GM12878 (cell line): ENCODE measurements around the gene TSFM. TPM values are rescaled to one million over a fixed set of nuclear protein-coding genes. Genes with fewer than 3 reads are reported as not detected.

Experiments used
- ATAC-seq: fragments of 200-7000 bp; cut with Tn5 transposase; 3 replicates; pipeline ENCODE4 v1.9.1; 2020; ENCODE audit warnings: mild to moderate bottlenecking, moderate library complexity
- BruUV-seq: library from RNA; stranded (reverse); fragments of 400-500 nt; replicated peaks from 2 replicates; lab custom pipeline; 2021; lab: Mats Ljungman, UMichigan
- CTCF ChIA-PET: fragments of 300-600 bp; sonication (Branson Sonifier 250); formaldehyde crosslinking; extraction: SDS; loops from one replicate; lab custom pipeline; 2021; ENCODE audit warnings: inconsistent platforms; lab: Yijun Ruan, JAX
- POLR2A ChIA-PET: fragments of 350-600 bp; formaldehyde crosslinking; extraction: SDS; loops from one replicate; lab custom pipeline; 2021; ENCODE audit warnings: inconsistent platforms; lab: Charles Lee
- RAD21 ChIA-PET: fragments of 300-600 bp; sonication (Branson Sonifier 250); formaldehyde crosslinking; loops from one replicate; lab custom pipeline; 2023; ENCODE audit warnings: antibody characterized with exemption; ENCODE audit not compliant: unreplicated experiment; lab: Charles Lee
- SMC1A ChIA-PET: fragments of 300-600 bp; sonication (Branson Sonifier 250); formaldehyde crosslinking; loops from one replicate; lab custom pipeline; 2023; ENCODE audit not compliant: unreplicated experiment, uncharacterized antibody; lab: Charles Lee
- DNase-seq: peaks from one replicate; pipeline ENCODE4 v3.0.0-alpha.2; 2011; ENCODE audit warnings: low read depth, low spot score
- FAIRE-seq: peaks from 3 replicates; lab custom pipeline; 2011; peaks lifted over from hg19 to GRCh38; lab: Jason Lieb, UNC
- H2AFZ ChIP-seq: 2 replicates; pipeline ENCODE4 v1.6.0; 2011; ENCODE audit warnings: low read depth, low read length, control low read depth; ENCODE audit not compliant: control insufficient read depth
- H3K27ac ChIP-seq: 2 replicates; pipeline ENCODE4 v1.5.1; 2011; ENCODE audit warnings: control low read depth; ENCODE audit not compliant: control insufficient read depth, insufficient read depth
- H3K27me3 ChIP-seq, 2 experiments: replicated peaks in 1 of 2; 2 replicates each; pipeline versions ENCODE4 v1.6.0 to v1.6.1; 2011; ENCODE audit warnings: low read length in 1 of 2; ENCODE audit not compliant: control insufficient read depth in 2 of 2, insufficient read depth in 2 of 2
- H3K36me3 ChIP-seq, 2 experiments: 2 replicates each; pipeline ENCODE4 v1.5.1; 2011; ENCODE audit warnings: low read length in 1 of 2; ENCODE audit not compliant: control insufficient read depth in 2 of 2, insufficient read depth in 2 of 2
- H3K4me1 ChIP-seq: 2 replicates; pipeline ENCODE4 v1.6.1; 2011; ENCODE audit warnings: mild to moderate bottlenecking, low read length, moderate library complexity, mixed read lengths; ENCODE audit not compliant: control insufficient read depth, insufficient read depth
- H3K4me2 ChIP-seq: 2 replicates; pipeline ENCODE4 v1.6.0; 2011; ENCODE audit warnings: control low read depth; ENCODE audit not compliant: control insufficient read depth, insufficient read depth
- H3K4me3 ChIP-seq: fragments of 200-600 bp; sonication (generic); 2 replicates; pipeline ENCODE4 v1.5.1; 2016
- H3K79me2 ChIP-seq: 2 replicates; pipeline ENCODE4 v1.6.0; 2011; ENCODE audit warnings: low read length; ENCODE audit not compliant: control insufficient read depth, insufficient read depth
- H3K9ac ChIP-seq: 2 replicates; pipeline ENCODE4 v1.8.0; 2011; ENCODE audit warnings: low read length, control low read depth, mixed read lengths; ENCODE audit not compliant: control insufficient read depth, insufficient read depth
- H3K9me3 ChIP-seq: replicated peaks from 3 replicates; pipeline ENCODE4 v1.5.1; 2011; ENCODE audit warnings: mild to moderate bottlenecking, low read length; ENCODE audit not compliant: control insufficient read depth, insufficient read depth
- H4K20me1 ChIP-seq: 2 replicates; pipeline ENCODE4 v1.6.0; 2011; ENCODE audit not compliant: control insufficient read depth, insufficient read depth
- RUNX3 ChIP-seq: IDR thresholded peaks from 2 replicates; pipeline ENCODE4 v1.6.1; 2012; ENCODE audit warnings: low read length, inconsistent platforms
- SIX5 ChIP-seq: IDR thresholded peaks from 2 replicates; pipeline ENCODE4 v1.6.1; 2011; ENCODE audit warnings: mild to moderate bottlenecking, low read depth, low read length, moderate library complexity; ENCODE audit not compliant: severe bottlenecking
- STAT1 ChIP-seq: fragments of 450-650 bp; conservative IDR thresholded peaks from 2 replicates; pipeline ENCODE4 v1.6.1; 2014; ENCODE audit warnings: antibody characterized with exemption, mild to moderate bottlenecking
- WGBS: methylation state at CpG from one replicate; pipeline ENCODE4 v1.1.6; 2016; ENCODE audit warnings: low lambda C conversion rate; ENCODE audit not compliant: insufficient replicate concordance, insufficient coverage; ENCODE audit errors: missing lambda C conversion rate; 5-methylcytosine and 5-hydroxymethylcytosine counted together
- in situ Hi-C: fragments of 300-500 bp; cut with MboI; formaldehyde crosslinking; loops from 9 replicates; pipeline ENCODE4 v1.14.3; 2018; ENCODE audit warnings: mixed read lengths
- intact Hi-C: fragments of 100-400 bp; cut with micrococcal nuclease; formaldehyde crosslinking; loops from one replicate; pipeline ENCODE4 v1.14.2; 2022; ENCODE audit not compliant: unreplicated experiment
- polyA plus RNA-seq, 11 experiments: library from polyadenylated mRNA; depleted of rRNA in 4 of 11; unstranded in 6 of 11; stranded (reverse) in 5 of 11; fragments of >200 nt; fragmentation: Nextera tagmentation in 4 of 11; fragmentation: Illumina TruSeq in 1 of 11; extraction: Ambion mirVana in 4 of 11; extraction: Trizol in 1 of 11; gene quantifications; 1 replicate in 1 of 11; 2 replicates in 10 of 11; pipeline versions ENCODE4 v1.2.1 to v1.2.3, GENCODE V29; 2011 to 2016; ENCODE audit warnings: inconsistent platforms in 2 of 11, missing spikeins in 2 of 11, low read depth in 1 of 11
- total RNA-seq, 4 experiments: library from RNA; depleted of rRNA in 3 of 4; stranded (reverse); fragments of >200 nt in 3 of 4; fragmentation: Illumina TruSeq in 1 of 4; extraction: Trizol in 1 of 4; gene quantifications; 2 replicates each; pipeline versions ENCODE4 v1.2.1 to v1.2.3, GENCODE V29; 2013 to 2021
- TF ChIP-seq, protein P1 (sequence below): IDR thresholded peaks from 2 replicates; pipeline ENCODE4 v1.6.1; 2012; ENCODE audit warnings: low read depth, low read length, improper control_type of control experiment
- TF ChIP-seq, protein P2 (sequence below): fragments of 450-650 bp; IDR thresholded peaks from 2 replicates; pipeline ENCODE4 v1.6.1; 2017; ENCODE audit warnings: borderline replicate concordance
- TF ChIP-seq, protein P3 (sequence below): fragments of 450-650 bp; IDR thresholded peaks from 2 replicates; pipeline ENCODE4 v1.6.1; 2016; ENCODE audit warnings: mild to moderate bottlenecking
- TF ChIP-seq, protein P4 (sequence below): IDR thresholded peaks from 2 replicates; pipeline ENCODE4 v1.6.1; 2011; ENCODE audit warnings: low read depth, low read length, improper control_type of control experiment, borderline replicate concordance
- TF ChIP-seq, protein P5 (sequence below): fragments of 450-650 bp; IDR thresholded peaks from 2 replicates; pipeline ENCODE4 v1.6.1; 2017; ENCODE audit warnings: mild to moderate bottlenecking, moderate library complexity
- TF ChIP-seq, protein P6 (sequence below): IDR thresholded peaks from 2 replicates; pipeline ENCODE4 v1.6.1; 2012; ENCODE audit warnings: low read length, inconsistent platforms

The TSFM gene
- total and polyA plus RNA-seq, 10 of the 15 experiments (the other 5 are each of a cell fraction or from before 2014, with no cell fraction given) = 36.7 to 132 (median 45.6) TPM

DNA sequence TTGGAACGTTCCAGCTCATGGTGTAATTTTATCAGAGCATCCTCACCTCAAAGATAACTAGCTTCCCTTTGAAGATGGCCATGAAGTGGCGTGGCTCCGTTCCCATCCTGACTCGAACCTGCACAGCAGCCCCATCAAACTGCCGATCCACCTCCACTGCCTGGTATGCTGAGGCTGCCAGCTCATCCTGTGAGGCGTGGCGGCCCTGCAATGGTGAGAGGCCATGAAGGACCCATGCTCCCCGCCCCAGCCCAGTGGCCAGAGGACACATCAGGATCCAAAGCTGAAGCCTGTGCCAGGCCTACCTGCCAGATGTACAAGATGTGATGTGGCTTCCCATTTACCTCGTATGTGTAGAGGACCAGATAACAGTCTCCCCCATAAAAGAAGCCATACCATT, 24.7 kb downstream of the TSFM start (continued):
- TF ChIP-seq, protein P1, sequence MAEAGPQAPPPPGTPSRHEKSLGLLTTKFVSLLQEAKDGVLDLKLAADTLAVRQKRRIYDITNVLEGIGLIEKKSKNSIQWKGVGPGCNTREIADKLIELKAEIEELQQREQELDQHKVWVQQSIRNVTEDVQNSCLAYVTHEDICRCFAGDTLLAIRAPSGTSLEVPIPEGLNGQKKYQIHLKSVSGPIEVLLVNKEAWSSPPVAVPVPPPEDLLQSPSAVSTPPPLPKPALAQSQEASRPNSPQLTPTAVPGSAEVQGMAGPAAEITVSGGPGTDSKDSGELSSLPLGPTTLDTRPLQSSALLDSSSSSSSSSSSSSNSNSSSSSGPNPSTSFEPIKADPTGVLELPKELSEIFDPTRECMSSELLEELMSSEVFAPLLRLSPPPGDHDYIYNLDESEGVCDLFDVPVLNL = no peak
- TF ChIP-seq, protein P2, sequence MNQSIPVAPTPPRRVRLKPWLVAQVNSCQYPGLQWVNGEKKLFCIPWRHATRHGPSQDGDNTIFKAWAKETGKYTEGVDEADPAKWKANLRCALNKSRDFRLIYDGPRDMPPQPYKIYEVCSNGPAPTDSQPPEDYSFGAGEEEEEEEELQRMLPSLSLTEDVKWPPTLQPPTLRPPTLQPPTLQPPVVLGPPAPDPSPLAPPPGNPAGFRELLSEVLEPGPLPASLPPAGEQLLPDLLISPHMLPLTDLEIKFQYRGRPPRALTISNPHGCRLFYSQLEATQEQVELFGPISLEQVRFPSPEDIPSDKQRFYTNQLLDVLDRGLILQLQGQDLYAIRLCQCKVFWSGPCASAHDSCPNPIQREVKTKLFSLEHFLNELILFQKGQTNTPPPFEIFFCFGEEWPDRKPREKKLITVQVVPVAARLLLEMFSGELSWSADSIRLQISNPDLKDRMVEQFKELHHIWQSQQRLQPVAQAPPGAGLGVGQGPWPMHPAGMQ = no peak
- TF ChIP-seq, protein P3, sequence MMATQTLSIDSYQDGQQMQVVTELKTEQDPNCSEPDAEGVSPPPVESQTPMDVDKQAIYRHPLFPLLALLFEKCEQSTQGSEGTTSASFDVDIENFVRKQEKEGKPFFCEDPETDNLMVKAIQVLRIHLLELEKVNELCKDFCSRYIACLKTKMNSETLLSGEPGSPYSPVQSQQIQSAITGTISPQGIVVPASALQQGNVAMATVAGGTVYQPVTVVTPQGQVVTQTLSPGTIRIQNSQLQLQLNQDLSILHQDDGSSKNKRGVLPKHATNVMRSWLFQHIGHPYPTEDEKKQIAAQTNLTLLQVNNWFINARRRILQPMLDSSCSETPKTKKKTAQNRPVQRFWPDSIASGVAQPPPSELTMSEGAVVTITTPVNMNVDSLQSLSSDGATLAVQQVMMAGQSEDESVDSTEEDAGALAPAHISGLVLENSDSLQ = no peak
- TF ChIP-seq, protein P4, sequence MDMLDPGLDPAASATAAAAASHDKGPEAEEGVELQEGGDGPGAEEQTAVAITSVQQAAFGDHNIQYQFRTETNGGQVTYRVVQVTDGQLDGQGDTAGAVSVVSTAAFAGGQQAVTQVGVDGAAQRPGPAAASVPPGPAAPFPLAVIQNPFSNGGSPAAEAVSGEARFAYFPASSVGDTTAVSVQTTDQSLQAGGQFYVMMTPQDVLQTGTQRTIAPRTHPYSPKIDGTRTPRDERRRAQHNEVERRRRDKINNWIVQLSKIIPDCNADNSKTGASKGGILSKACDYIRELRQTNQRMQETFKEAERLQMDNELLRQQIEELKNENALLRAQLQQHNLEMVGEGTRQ = no peak
- TF ChIP-seq RUNX3 (no peak), STAT1 (no peak), SIX5 (no peak)

DNA sequence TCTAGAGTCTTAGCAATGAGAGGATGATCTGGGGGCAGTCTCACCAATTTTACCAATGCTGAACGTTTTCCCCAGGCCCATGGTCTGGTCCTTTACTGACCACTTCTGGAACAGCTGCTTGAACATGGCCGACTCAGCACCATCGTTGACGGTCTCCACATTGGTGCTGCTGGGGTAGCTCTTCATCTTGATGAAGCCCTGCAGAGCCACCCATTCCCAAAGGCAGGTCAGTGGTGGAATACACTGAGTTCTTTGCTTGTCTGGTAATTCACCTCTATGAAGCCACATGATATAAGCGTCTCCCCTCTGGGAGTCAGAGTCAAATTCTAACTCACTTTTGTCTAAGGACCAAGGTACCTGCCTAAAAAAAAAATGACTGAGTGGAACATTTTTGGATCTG, 25.8 kb downstream of the TSFM start:
- no peaks in the 10 kb centered on the region for H3K4me1 ChIP-seq
- no peaks in the 10 kb centered on the region for H3K9me3 ChIP-seq
- in situ Hi-C loops = no loop called here
- BruUV-seq = no TSS peak
- TF ChIP-seq, protein P5, sequence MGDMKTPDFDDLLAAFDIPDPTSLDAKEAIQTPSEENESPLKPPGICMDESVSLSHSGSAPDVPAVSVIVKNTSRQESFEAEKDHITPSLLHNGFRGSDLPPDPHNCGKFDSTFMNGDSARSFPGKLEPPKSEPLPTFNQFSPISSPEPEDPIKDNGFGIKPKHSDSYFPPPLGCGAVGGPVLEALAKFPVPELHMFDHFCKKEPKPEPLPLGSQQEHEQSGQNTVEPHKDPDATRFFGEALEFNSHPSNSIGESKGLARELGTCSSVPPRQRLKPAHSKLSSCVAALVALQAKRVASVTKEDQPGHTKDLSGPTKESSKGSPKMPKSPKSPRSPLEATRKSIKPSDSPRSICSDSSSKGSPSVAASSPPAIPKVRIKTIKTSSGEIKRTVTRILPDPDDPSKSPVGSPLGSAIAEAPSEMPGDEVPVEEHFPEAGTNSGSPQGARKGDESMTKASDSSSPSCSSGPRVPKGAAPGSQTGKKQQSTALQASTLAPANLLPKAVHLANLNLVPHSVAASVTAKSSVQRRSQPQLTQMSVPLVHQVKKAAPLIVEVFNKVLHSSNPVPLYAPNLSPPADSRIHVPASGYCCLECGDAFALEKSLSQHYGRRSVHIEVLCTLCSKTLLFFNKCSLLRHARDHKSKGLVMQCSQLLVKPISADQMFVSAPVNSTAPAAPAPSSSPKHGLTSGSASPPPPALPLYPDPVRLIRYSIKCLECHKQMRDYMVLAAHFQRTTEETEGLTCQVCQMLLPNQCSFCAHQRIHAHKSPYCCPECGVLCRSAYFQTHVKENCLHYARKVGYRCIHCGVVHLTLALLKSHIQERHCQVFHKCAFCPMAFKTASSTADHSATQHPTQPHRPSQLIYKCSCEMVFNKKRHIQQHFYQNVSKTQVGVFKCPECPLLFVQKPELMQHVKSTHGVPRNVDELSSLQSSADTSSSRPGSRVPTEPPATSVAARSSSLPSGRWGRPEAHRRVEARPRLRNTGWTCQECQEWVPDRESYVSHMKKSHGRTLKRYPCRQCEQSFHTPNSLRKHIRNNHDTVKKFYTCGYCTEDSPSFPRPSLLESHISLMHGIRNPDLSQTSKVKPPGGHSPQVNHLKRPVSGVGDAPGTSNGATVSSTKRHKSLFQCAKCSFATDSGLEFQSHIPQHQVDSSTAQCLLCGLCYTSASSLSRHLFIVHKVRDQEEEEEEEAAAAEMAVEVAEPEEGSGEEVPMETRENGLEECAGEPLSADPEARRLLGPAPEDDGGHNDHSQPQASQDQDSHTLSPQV = no peak
- TF ChIP-seq, protein P6, sequence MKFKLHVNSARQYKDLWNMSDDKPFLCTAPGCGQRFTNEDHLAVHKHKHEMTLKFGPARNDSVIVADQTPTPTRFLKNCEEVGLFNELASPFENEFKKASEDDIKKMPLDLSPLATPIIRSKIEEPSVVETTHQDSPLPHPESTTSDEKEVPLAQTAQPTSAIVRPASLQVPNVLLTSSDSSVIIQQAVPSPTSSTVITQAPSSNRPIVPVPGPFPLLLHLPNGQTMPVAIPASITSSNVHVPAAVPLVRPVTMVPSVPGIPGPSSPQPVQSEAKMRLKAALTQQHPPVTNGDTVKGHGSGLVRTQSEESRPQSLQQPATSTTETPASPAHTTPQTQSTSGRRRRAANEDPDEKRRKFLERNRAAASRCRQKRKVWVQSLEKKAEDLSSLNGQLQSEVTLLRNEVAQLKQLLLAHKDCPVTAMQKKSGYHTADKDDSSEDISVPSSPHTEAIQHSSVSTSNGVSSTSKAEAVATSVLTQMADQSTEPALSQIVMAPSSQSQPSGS = no peak
- H2AFZ ChIP-seq = no peak overlapping the region
- no peak overlapping the region for H3K9ac ChIP-seq
- no peak overlapping the region for H3K27ac ChIP-seq
- ChIA-PET RAD21 (no interaction called here), CTCF (interaction anchor here (0.9 to 2.3 kb wide), 2 partner anchors 10 to 52 kb away, joined by 4 to 7 read pairs; no protein-coding TSS in a partner anchor), POLR2A (no interaction called here), SMC1A (no interaction called here)
- FAIRE-seq (no peak), DNase-seq (no peak), ATAC-seq (no peak)
- intact Hi-C loops = no loop called here
- H3K79me2 ChIP-seq = no peaks in the 10 kb centered on the region
- 75% methylated on average over 5 of the region's 5 CpGs for WGBS
- H3K4me3 ChIP-seq = no peak overlapping the region
- no peaks in the 10 kb centered on the region for H3K27me3 ChIP-seq
- H4K20me1 ChIP-seq = no peaks in the 10 kb centered on the region
- H3K4me2 ChIP-seq = no peak overlapping the region
- no peaks in the 10 kb centered on the region; a peak in 1 of 4 replicates for H3K36me3 ChIP-seq
